ENCODE measurements around the gene PLEKHJ1.
A peak's percentile ranks its signal among the peaks of the same experiment; 100 is the strongest.

Gene PLEKHJ1

DNA sequence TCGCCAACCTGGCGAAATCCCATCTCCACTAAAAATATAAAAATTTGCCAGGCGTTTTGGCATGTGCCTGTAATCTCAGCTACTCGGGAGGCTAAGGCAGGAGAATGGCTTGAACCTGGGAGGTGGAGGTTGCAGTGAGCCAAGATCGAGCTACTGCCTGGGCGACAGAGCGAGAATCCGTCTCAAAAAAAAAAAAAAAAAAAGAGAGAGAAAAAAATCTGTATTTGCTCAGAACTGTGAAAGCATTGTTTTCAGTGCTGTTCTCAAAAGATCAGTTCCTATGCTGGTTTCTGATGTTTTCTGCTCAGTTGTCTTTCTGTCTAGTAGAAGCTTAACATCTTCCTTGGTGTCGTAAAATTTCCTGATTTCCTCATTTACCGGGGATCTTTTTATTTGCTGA lies 3.0 kb upstream of the PLEKHJ1 start:
- Histone ChIP-seq H3K4me1 (ENCODE audit: low read length) (peaks cover 31% of the 10 kb centered on the region), H3K27ac (ENCODE audit: low read length) (no peak overlapping the region)

DNA sequence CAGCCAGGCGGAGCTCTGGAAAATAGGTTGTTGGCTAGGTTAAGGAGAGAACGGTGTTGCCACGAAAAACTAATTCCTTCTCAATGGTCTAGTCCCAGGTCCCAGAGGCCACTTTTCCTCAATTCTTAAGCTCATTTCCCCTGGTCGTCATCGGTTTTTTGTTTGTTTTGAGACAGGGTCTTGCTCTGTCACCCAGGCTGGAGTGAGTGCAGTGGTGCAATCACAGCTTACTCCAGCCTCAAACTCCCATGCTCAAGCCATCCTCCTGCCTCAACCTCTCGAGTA lies 1.7 kb upstream of the PLEKHJ1 start:
- Histone ChIP-seq H3K79me2 (ENCODE audit: low read length) (peaks cover 95% of the 10 kb centered on the region), H3K9ac (ENCODE audit: low read length) (peak overlapping the region; percentile 93; the same call in 1 of the 2 replicates), H3K4me1 (ENCODE audit: low read length) (peaks cover 31% of the 10 kb centered on the region), H2AFZ (ENCODE audit: low read depth, low read length) (no peak overlapping the region), H4K20me1 (ENCODE audit: insufficient read depth, low read length) (peaks cover 56% of the 10 kb centered on the region), H3K4me3 (ENCODE audit: low read length) (peak overlapping the region; percentile 89), H3K36me3 (replicated peaks; ENCODE audit: low read depth, low read length) (peaks cover 52% of the 10 kb centered on the region), H3K4me2 (ENCODE audit: low read length) (peak overlapping the region; percentile 72), H3K9me3 (ENCODE audit: insufficient read depth, low read length) (no peaks in the 10 kb centered on the region), H3K27ac (ENCODE audit: low read length) (no peak overlapping the region), H3K27me3 (ENCODE audit: low read depth, low read length) (no peaks in the 10 kb centered on the region)
- no peak for TF ChIP-seq EZH2phosphoT487 (IDR thresholded peaks at IDR 0.05; ENCODE audit: low read depth)
- TF ChIP-seq, protein P1, sequence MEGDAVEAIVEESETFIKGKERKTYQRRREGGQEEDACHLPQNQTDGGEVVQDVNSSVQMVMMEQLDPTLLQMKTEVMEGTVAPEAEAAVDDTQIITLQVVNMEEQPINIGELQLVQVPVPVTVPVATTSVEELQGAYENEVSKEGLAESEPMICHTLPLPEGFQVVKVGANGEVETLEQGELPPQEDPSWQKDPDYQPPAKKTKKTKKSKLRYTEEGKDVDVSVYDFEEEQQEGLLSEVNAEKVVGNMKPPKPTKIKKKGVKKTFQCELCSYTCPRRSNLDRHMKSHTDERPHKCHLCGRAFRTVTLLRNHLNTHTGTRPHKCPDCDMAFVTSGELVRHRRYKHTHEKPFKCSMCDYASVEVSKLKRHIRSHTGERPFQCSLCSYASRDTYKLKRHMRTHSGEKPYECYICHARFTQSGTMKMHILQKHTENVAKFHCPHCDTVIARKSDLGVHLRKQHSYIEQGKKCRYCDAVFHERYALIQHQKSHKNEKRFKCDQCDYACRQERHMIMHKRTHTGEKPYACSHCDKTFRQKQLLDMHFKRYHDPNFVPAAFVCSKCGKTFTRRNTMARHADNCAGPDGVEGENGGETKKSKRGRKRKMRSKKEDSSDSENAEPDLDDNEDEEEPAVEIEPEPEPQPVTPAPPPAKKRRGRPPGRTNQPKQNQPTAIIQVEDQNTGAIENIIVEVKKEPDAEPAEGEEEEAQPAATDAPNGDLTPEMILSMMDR (IDR thresholded peaks at IDR 0.05; ENCODE audit: low read depth, low read length): no peak

More for the DNA sequence above, 3.0 kb upstream of the PLEKHJ1 start:
- Histone ChIP-seq H3K9ac (ENCODE audit: low read length) (0 out of 2 replicates have a peak overlapping the region, but pooled peaks have one; percentile 4), H3K79me2 (ENCODE audit: low read length) (peaks cover 90% of the 10 kb centered on the region), H2AFZ (ENCODE audit: low read depth, low read length) (no peak overlapping the region), H3K9me3 (ENCODE audit: insufficient read depth, low read length) (no peaks in the 10 kb centered on the region), H3K36me3 (replicated peaks; ENCODE audit: low read depth, low read length) (peaks cover 53% of the 10 kb centered on the region), H3K27me3 (ENCODE audit: low read depth, low read length) (no peaks in the 10 kb centered on the region), H4K20me1 (ENCODE audit: insufficient read depth, low read length) (peaks cover 68% of the 10 kb centered on the region), H3K4me2 (ENCODE audit: low read length) (peak overlapping the region; percentile 72), H3K4me3 (ENCODE audit: low read length) (peak overlapping the region; percentile 89; the same call in 1 of the 2 replicates)
- TF ChIP-seq, protein P1 (IDR thresholded peaks at IDR 0.05; ENCODE audit: low read depth, low read length): no peak
- TF ChIP-seq EZH2phosphoT487 (IDR thresholded peaks at IDR 0.05; ENCODE audit: low read depth): no peak

DNA sequence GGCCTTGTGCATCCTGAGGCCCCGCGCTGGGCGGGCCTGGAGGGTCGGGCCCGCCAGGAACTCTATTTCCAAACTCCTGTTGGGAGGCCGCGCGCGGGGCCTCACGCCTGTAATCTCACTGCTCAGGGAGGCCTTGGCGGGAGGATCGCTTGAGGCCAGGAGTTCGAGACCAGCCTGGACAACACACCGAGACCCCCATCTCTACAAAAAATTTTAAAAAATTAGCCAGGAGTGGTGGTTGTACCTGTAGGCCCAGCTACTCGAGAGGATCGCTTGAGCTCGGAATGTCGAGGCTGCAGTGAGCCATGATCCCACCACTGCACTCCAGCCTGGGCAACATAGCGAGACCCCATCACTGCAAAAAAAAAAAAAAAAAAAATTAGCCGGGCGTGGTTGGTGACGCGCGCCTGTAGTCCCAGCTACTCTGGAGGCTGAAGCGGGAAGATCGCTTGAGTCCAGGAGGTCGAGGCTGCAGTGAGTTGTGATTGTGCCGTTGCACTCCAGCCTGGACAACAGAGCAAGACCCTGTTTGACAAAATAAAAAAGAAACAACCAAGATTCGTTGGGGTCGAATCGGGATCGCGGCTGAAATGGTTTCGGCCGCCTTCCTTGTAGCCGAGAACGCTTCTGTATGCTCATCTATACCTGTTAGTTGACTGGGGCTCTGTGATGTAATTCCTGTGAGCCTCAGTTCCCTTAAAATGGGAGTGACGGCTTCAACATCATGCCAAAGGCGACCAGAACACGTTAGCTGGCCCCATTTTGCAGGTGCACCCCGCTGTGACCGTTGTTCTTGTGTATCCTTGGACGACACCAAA lies 1.1 kb upstream of the PLEKHJ1 start:
- no peaks in the 10 kb centered on the region for H3K27me3 ChIP-seq (ENCODE audit: low read depth, low read length)
- peak overlapping the region; percentile 89 for H3K4me3 ChIP-seq (ENCODE audit: low read length)
- H3K36me3 ChIP-seq (replicated peaks; ENCODE audit: low read depth, low read length): peaks cover 52% of the 10 kb centered on the region
- peak overlapping the region; percentile 72 for H3K4me2 ChIP-seq (ENCODE audit: low read length)
- no peak overlapping the region for H2AFZ ChIP-seq (ENCODE audit: low read depth, low read length)
- peak overlapping the region; percentile 81 for H3K27ac ChIP-seq (ENCODE audit: low read length)
- TF ChIP-seq EZH2phosphoT487 (IDR thresholded peaks at IDR 0.05; ENCODE audit: low read depth): no peak
- TF ChIP-seq, protein P1 (IDR thresholded peaks at IDR 0.05; ENCODE audit: low read depth, low read length): no peak
- peaks cover 93% of the 10 kb centered on the region for H3K79me2 ChIP-seq (ENCODE audit: low read length)
- peak overlapping the region; percentile 93 for H3K9ac ChIP-seq (ENCODE audit: low read length)
- H4K20me1 ChIP-seq (ENCODE audit: insufficient read depth, low read length): peaks cover 50% of the 10 kb centered on the region
- H3K9me3 ChIP-seq (ENCODE audit: insufficient read depth, low read length): no peaks in the 10 kb centered on the region
- peaks cover 31% of the 10 kb centered on the region for H3K4me1 ChIP-seq (ENCODE audit: low read length)

DNA sequence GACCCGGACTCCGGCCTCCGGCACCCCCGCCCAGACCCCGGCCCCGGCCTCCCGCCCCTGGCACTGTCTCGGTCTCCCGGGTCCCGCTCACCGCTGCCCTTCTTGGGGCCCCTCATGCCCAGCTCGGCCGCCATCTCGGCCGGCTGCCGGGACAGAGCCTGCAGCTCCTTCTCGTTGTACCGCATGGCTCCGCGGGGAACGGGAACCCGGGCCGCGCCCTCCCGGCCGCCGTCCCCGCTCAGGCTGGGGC lies 140 bp downstream of the PLEKHJ1 start:
- Histone ChIP-seq H3K27ac (ENCODE audit: low read length) (peak overlapping the region; percentile 42), H3K4me2 (ENCODE audit: low read length) (peak overlapping the region; percentile 95), H3K9ac (ENCODE audit: low read length) (peak overlapping the region; percentile 93), H3K27me3 (ENCODE audit: low read depth, low read length) (no peaks in the 10 kb centered on the region), H3K36me3 (replicated peaks; ENCODE audit: low read depth, low read length) (peaks cover 45% of the 10 kb centered on the region), H3K4me3 (ENCODE audit: low read length) (peak overlapping the region; percentile 89), H3K4me1 (ENCODE audit: low read length) (peaks cover 31% of the 10 kb centered on the region), H4K20me1 (ENCODE audit: insufficient read depth, low read length) (peaks cover 38% of the 10 kb centered on the region), H3K9me3 (ENCODE audit: insufficient read depth, low read length) (no peaks in the 10 kb centered on the region), H2AFZ (ENCODE audit: low read depth, low read length) (no peak overlapping the region), H3K79me2 (ENCODE audit: low read length) (peaks cover 80% of the 10 kb centered on the region)
- TF ChIP-seq, protein P1 (IDR thresholded peaks at IDR 0.05; ENCODE audit: low read depth, low read length): no peak
- TF ChIP-seq EZH2phosphoT487 (IDR thresholded peaks at IDR 0.05; ENCODE audit: low read depth): no peak
